Measurements from ENCODE around the gene ATF4. TPM values are rescaled to one million over a fixed set of nuclear protein-coding genes. Genes with fewer than 3 reads are reported as not detected.
A peak's percentile ranks its signal among the peaks of the same experiment; 100 is the strongest.

Gene ATF4
- total RNA-seq, 1 donor from 2014 or later = 508 TPM

GRCh38 chr22:39490135-39490798, 30.1 kb upstream of the ATF4 start:
- H3K27me3 ChIP-seq (ENCODE audit: insufficient read depth, low read length) = no peaks in the 10 kb centered on the region
- TF ChIP-seq EZH2 (IDR thresholded peaks at IDR 0.05; ENCODE audit: insufficient read depth, low read length) (no peak), CTCF (IDR thresholded peaks at IDR 0.05; ENCODE audit: insufficient read depth, low read depth, low read length) (no peak)
- H3K9ac ChIP-seq (ENCODE audit: low read length) = no peak overlapping the region
- DNase-seq (ENCODE audit: low read depth) = peak; percentile 65
- H3K4me1 ChIP-seq (ENCODE audit: insufficient read depth, low read length) = peaks cover 14% of the 10 kb centered on the region
- FAIRE-seq = no peak
- H3K27ac Mint-ChIP-seq (ENCODE audit: unreplicated experiment) = no peak overlapping the region
- H3K79me2 ChIP-seq (ENCODE audit: insufficient read depth, low read length) = no peaks in the 10 kb centered on the region
- H3K4me3 Mint-ChIP-seq (ENCODE audit: unreplicated experiment) = no peak overlapping the region
- no peak overlapping the region for H3K4me2 ChIP-seq (ENCODE audit: low read length)
- peaks cover 4% of the 10 kb centered on the region for H3K36me3 Mint-ChIP-seq (ENCODE audit: low read depth, unreplicated experiment)
- no peaks in the 10 kb centered on the region for H4K20me1 ChIP-seq (ENCODE audit: insufficient read depth, low read length)
- peaks cover 5% of the 10 kb centered on the region for H3K4me1 Mint-ChIP-seq (ENCODE audit: low read depth, unreplicated experiment)
- peaks cover 1% of the 10 kb centered on the region for H3K27me3 Mint-ChIP-seq (ENCODE audit: low read depth, unreplicated experiment)
- no peaks in the 10 kb centered on the region for H3K9me3 Mint-ChIP-seq (ENCODE audit: unreplicated experiment)
- peak overlapping the region; percentile 5 for H2AFZ ChIP-seq (ENCODE audit: low read depth, low read length)
- H3K9me3 ChIP-seq (ENCODE audit: insufficient read depth, low read depth, low read length) = no peaks in the 10 kb centered on the region
- H3K4me3 ChIP-seq (ENCODE audit: insufficient read depth, low read depth, low read length) = no peak overlapping the region
- H3K36me3 ChIP-seq (ENCODE audit: insufficient read depth, low read length) = no peaks in the 10 kb centered on the region
- no peak overlapping the region for H3K27ac ChIP-seq (ENCODE audit: low read depth, low read length)

- FAIRE-seq (no peak), DNase-seq (ENCODE audit: low read depth) (no peak)
- Histone ChIP-seq H3K9me3 (ENCODE audit: insufficient read depth, low read depth, low read length) (no peaks in the 10 kb centered on the region), H3K36me3 (ENCODE audit: insufficient read depth, low read length) (no peaks in the 10 kb centered on the region), H3K4me3 (ENCODE audit: insufficient read depth, low read depth, low read length) (no peak overlapping the region), H3K9ac (ENCODE audit: low read length) (no peak overlapping the region), H3K27ac (ENCODE audit: low read depth, low read length) (no peak overlapping the region), H3K4me1 (ENCODE audit: insufficient read depth, low read length) (peaks cover 14% of the 10 kb centered on the region), H3K4me2 (ENCODE audit: low read length) (no peak overlapping the region), H3K79me2 (ENCODE audit: insufficient read depth, low read length) (no peaks in the 10 kb centered on the region), H2AFZ (ENCODE audit: low read depth, low read length) (no peak overlapping the region), H3K27me3 (ENCODE audit: insufficient read depth, low read length) (no peaks in the 10 kb centered on the region), H4K20me1 (ENCODE audit: insufficient read depth, low read length) (no peaks in the 10 kb centered on the region)
- Mint-ChIP-seq H3K4me3 (ENCODE audit: unreplicated experiment) (no peak overlapping the region), H3K9me3 (ENCODE audit: unreplicated experiment) (no peaks in the 10 kb centered on the region), H3K4me1 (ENCODE audit: low read depth, unreplicated experiment) (peaks cover 5% of the 10 kb centered on the region), H3K27ac (ENCODE audit: unreplicated experiment) (peak overlapping the region; percentile 53), H3K36me3 (ENCODE audit: low read depth, unreplicated experiment) (peaks cover 4% of the 10 kb centered on the region), H3K27me3 (ENCODE audit: low read depth, unreplicated experiment) (peaks cover 1% of the 10 kb centered on the region)
- TF ChIP-seq CTCF (IDR thresholded peaks at IDR 0.05; ENCODE audit: insufficient read depth, low read depth, low read length) (no peak), EZH2 (IDR thresholded peaks at IDR 0.05; ENCODE audit: insufficient read depth, low read length) (no peak)
Measured at GRCh38 chr22:39490966-39491680, 29.2 kb upstream of the ATF4 start.

GRCh38 chr22:39491696-39492095, 28.7 kb upstream of the ATF4 start:
- DNase-seq (ENCODE audit: low read depth) (no peak), FAIRE-seq (no peak)
- Histone ChIP-seq H2AFZ (ENCODE audit: low read depth, low read length) (no peak overlapping the region), H3K36me3 (ENCODE audit: insufficient read depth, low read length) (no peaks in the 10 kb centered on the region), H3K4me2 (ENCODE audit: low read length) (no peak overlapping the region), H3K4me3 (ENCODE audit: insufficient read depth, low read depth, low read length) (no peak overlapping the region), H4K20me1 (ENCODE audit: insufficient read depth, low read length) (no peaks in the 10 kb centered on the region), H3K27me3 (ENCODE audit: insufficient read depth, low read length) (no peaks in the 10 kb centered on the region), H3K27ac (ENCODE audit: low read depth, low read length) (no peak overlapping the region), H3K79me2 (ENCODE audit: insufficient read depth, low read length) (no peaks in the 10 kb centered on the region), H3K9me3 (ENCODE audit: insufficient read depth, low read depth, low read length) (no peaks in the 10 kb centered on the region), H3K4me1 (ENCODE audit: insufficient read depth, low read length) (peaks cover 14% of the 10 kb centered on the region), H3K9ac (ENCODE audit: low read length) (no peak overlapping the region)
- Mint-ChIP-seq H3K36me3 (ENCODE audit: low read depth, unreplicated experiment) (peaks cover 4% of the 10 kb centered on the region), H3K27ac (ENCODE audit: unreplicated experiment) (peak overlapping the region; percentile 53), H3K4me3 (ENCODE audit: unreplicated experiment) (no peak overlapping the region), H3K27me3 (ENCODE audit: low read depth, unreplicated experiment) (peaks cover 1% of the 10 kb centered on the region), H3K4me1 (ENCODE audit: low read depth, unreplicated experiment) (peaks cover 5% of the 10 kb centered on the region), H3K9me3 (ENCODE audit: unreplicated experiment) (no peaks in the 10 kb centered on the region)
- TF ChIP-seq CTCF (IDR thresholded peaks at IDR 0.05; ENCODE audit: insufficient read depth, low read depth, low read length) = no peak
- no peak for TF ChIP-seq EZH2 (IDR thresholded peaks at IDR 0.05; ENCODE audit: insufficient read depth, low read length)
